GM21526 (cell line): ENCODE measurements around the gene SRRT.
"Not testable (repeated sequence)": the region's sequence is repeated elsewhere in the genome, so short reads cannot be mapped to it uniquely, and the experiment has no call there.

Source experiments
- ATAC-seq: cut with Tn5 transposase; IDR thresholded peaks from one replicate; pipeline ENCODE4 v1.9.1; 2021; ENCODE audit warnings: moderate library complexity; ENCODE audit not compliant: unreplicated experiment, low FRiP score

SRRT gene

DNA sequence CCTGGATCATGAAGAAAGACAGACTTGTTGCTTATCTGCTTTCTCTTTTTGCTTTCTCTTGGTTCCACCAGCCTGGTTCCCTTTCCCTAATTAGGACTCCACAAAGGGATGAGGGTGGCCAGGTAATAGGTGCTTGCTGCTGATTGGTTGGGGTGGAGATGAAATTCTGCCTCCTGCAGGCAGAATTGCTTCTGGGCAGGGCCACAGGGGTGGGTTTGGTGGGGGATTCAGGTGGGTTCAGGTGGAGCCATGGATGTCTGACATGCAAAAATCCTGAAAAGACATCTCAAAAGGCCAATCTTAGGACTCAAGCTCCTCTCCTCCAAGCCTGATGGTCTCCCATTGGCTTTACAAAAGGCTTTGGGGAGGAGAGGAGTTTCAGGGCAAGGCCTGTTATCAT is 46.1 kb downstream of the SRRT start:
- ATAC-seq: no peak

DNA sequence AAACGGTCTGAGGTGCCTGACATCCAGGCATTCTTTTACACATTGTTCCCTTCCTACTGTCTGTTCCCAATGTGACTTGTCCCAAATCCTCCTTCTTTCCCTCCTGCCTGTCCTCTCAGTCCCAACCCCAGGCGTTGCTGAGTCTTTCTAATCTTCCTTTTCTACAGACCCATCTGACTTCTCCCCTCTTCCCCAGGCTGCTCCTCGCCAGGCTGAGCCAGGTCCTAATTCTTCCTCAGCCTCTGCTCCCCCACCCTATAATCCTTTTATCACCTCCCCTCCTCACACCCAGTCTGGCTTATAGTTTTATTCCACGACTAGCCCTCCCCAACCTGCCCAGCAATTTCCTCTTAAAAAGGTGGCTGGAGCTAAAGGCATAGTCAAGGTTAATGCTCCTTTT is 48.7 kb downstream of the SRRT start:
- not testable (repeated sequence) for ATAC-seq

DNA sequence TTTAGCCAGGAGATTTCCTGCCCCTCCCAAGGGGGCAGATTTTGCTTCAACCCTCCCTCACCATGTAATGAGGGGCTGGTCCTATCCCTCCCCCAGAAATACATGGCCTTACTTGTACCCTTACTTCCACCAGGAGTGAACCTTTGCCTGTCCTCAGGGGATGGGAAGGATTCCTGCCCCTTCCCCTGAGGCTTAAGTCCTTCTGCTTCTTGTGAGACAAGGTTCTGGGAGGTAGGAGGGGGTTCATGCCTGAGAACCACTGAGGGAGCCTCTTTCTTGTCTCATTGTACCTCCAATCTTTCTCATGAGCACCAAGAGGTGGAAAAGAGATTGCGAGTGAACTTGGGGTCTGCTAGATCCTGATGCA is 54.9 kb downstream of the SRRT start:
- ATAC-seq: no peak

- no peak for ATAC-seq
Measured at GRCh38 chr7:100933734-100934133, 58.8 kb downstream of the SRRT start.

DNA sequence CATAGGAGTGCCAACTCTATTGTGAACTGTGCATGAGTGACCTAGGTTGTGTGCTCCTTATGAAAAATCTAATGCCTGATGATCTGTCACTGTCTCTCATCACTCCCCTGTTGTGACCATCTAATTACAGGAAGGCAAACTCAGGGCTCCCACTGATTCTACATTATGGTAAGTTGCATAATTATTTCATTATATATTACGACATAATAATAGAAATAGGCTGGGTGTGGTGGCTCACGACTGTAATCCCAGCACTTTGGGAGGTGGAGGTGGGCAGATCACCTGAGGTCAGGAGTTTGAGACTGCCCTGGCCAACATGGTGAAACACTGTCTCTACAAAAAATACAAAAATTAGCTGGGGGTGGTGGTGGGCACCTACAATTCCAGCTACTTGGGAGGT is 60.5 kb downstream of the SRRT start:
- ATAC-seq: not testable (repeated sequence)

- ATAC-seq: not testable (repeated sequence)
Measured at GRCh38 chr7:100936167-100936566, 61.3 kb downstream of the SRRT start.
